ENCODE results near the gene PTCD2.
A peak's percentile ranks its signal among the peaks of the same experiment; 100 is the strongest.
"Not testable (repeated sequence)": the region's sequence is repeated elsewhere in the genome, so short reads cannot be mapped to it uniquely, and the experiment has no call there.

PTCD2 gene

DNA sequence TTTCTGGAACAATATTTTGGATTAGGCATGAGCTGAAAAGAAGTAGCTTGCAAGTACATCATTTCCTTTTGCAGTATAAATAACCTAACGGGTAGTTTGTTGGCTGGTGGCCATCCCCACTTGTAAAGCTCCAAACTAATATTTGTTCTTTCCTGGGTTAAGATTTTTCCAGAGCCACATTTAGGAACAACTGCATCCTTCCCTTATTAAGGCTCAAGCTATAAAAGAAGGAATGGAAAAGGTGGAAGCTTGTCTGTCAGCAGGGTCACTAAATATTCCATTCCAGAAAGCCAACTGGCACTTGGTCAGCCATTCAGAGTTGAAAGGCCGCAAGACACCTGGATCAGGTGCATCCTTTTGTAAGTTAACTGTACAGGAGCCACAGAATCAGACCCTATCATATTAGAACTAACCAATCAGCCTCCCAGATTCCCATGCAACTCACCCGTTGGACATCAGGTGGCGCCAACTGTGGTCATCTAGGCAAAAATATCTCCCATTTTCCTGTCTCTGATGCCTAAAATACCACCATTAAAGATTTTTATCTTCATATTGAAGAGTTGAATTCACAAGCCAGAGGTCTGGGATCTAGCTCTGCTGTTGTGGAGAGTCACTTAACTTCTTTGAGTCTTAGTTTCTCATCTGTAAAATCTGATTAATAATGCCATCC is 82.9 kb downstream of the PTCD2 start:
- H3K4me1 ChIP-seq (ENCODE audit: control insufficient read depth, low read length) = no peaks in the 10 kb centered on the region
- no peak overlapping the region for H3K4me2 ChIP-seq (ENCODE audit: low read length)
- H3K9me2 ChIP-seq (replicated peaks; ENCODE audit: control insufficient read depth, low read length) = no peaks in the 10 kb centered on the region
- H4K20me1 ChIP-seq (ENCODE audit: control insufficient read depth, insufficient read depth, low read depth, low read length) = no peaks in the 10 kb centered on the region
- no peak for TF ChIP-seq EZH2phosphoT487 (IDR thresholded peaks at IDR 0.05; ENCODE audit: borderline replicate concordance, low read length)
- TF ChIP-seq, protein P1, sequence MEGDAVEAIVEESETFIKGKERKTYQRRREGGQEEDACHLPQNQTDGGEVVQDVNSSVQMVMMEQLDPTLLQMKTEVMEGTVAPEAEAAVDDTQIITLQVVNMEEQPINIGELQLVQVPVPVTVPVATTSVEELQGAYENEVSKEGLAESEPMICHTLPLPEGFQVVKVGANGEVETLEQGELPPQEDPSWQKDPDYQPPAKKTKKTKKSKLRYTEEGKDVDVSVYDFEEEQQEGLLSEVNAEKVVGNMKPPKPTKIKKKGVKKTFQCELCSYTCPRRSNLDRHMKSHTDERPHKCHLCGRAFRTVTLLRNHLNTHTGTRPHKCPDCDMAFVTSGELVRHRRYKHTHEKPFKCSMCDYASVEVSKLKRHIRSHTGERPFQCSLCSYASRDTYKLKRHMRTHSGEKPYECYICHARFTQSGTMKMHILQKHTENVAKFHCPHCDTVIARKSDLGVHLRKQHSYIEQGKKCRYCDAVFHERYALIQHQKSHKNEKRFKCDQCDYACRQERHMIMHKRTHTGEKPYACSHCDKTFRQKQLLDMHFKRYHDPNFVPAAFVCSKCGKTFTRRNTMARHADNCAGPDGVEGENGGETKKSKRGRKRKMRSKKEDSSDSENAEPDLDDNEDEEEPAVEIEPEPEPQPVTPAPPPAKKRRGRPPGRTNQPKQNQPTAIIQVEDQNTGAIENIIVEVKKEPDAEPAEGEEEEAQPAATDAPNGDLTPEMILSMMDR (IDR thresholded peaks at IDR 0.05; ENCODE audit: low read depth, low read length, poor library complexity, severe bottlenecking) = peak; percentile 61
- peaks cover 8% of the 10 kb centered on the region; the same call in 1 of the 2 replicates for H3K27me3 ChIP-seq (ENCODE audit: control insufficient read depth, low read length)
- no peak overlapping the region for H3K4me3 ChIP-seq (ENCODE audit: low read length)
- no peaks in the 10 kb centered on the region for H3K36me3 ChIP-seq (ENCODE audit: control insufficient read depth, low read length)
- H3F3A ChIP-seq (ENCODE audit: control insufficient read depth, insufficient read depth) = no peaks in the 10 kb centered on the region
- H3K27ac ChIP-seq (ENCODE audit: low read depth, low read length) = no peak overlapping the region
- no peaks in the 10 kb centered on the region for H3K79me2 ChIP-seq (ENCODE audit: control insufficient read depth, low read length)
- peaks cover 19% of the 10 kb centered on the region for H3K9me3 ChIP-seq (ENCODE audit: control insufficient read depth, insufficient read depth, low read length)

DNA sequence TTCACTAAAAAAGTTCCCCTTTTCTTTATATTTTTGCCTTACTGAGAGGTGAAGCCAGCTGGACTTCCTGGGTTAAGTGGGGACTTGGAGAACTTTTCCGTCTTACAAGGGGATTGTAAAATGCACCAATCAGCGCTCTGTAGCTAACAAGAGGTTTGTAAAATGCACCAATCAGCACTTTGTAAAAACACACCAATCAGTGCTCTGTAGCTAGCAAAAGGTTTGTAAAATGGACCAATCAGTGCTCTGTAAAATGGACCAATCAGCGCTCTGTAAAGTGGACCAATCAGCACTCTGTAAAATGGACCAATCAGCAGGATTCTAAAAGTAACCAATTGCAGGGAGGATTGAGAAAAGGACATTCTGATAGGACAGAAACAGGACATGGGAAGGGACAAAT is 84.6 kb downstream of the PTCD2 start:
- H3K4me2 ChIP-seq (ENCODE audit: low read length); H3K27ac ChIP-seq (ENCODE audit: low read depth, low read length); H3K9me2 ChIP-seq (replicated peaks; ENCODE audit: control insufficient read depth, low read length); H3K4me1 ChIP-seq (ENCODE audit: control insufficient read depth, low read length); H3K4me3 ChIP-seq (ENCODE audit: low read length); H4K20me1 ChIP-seq (ENCODE audit: control insufficient read depth, insufficient read depth, low read depth, low read length); H3F3A ChIP-seq (ENCODE audit: control insufficient read depth, insufficient read depth); H3K27me3 ChIP-seq (ENCODE audit: control insufficient read depth, low read length); H3K36me3 ChIP-seq (ENCODE audit: control insufficient read depth, low read length); H3K79me2 ChIP-seq (ENCODE audit: control insufficient read depth, low read length): not testable (repeated sequence)
- H3K9me3 ChIP-seq (ENCODE audit: control insufficient read depth, insufficient read depth, low read length) = peaks cover 19% of the 10 kb centered on the region

DNA sequence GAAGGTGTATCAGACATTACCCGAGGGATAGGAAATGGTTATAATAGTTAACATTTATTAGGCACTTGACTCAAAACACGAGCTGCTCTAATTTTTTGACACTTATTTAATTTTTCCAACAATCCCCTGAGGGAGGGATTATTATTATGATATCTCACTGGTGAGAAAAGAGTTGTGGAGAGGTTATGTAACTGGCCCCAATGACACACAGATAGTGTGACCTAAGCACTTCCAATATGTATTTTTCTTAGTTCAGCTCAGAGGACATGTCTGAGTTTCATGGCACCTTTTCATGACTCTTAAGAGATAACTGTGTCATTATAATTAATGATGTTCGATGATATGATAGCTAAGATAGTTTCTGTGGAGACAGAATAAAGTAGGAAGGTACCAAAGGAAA is 86.9 kb downstream of the PTCD2 start:
- H3F3A ChIP-seq (ENCODE audit: control insufficient read depth, insufficient read depth) = no peaks in the 10 kb centered on the region
- no peaks in the 10 kb centered on the region for H3K4me1 ChIP-seq (ENCODE audit: control insufficient read depth, low read length)
- no peaks in the 10 kb centered on the region for H3K36me3 ChIP-seq (ENCODE audit: control insufficient read depth, low read length)
- H3K4me2 ChIP-seq (ENCODE audit: low read length) = no peak overlapping the region
- H4K20me1 ChIP-seq (ENCODE audit: control insufficient read depth, insufficient read depth, low read depth, low read length) = no peaks in the 10 kb centered on the region
- no peak for TF ChIP-seq EZH2phosphoT487 (IDR thresholded peaks at IDR 0.05; ENCODE audit: borderline replicate concordance, low read length)
- TF ChIP-seq, protein P1 (IDR thresholded peaks at IDR 0.05; ENCODE audit: low read depth, low read length, poor library complexity, severe bottlenecking) = no peak
- peaks cover 9% of the 10 kb centered on the region for H3K9me3 ChIP-seq (ENCODE audit: control insufficient read depth, insufficient read depth, low read length)
- peaks cover 2% of the 10 kb centered on the region; the same call in 1 of the 2 replicates for H3K27me3 ChIP-seq (ENCODE audit: control insufficient read depth, low read length)
- no peak overlapping the region for H3K27ac ChIP-seq (ENCODE audit: low read depth, low read length)
- H3K4me3 ChIP-seq (ENCODE audit: low read length) = no peak overlapping the region
- no peaks in the 10 kb centered on the region for H3K9me2 ChIP-seq (replicated peaks; ENCODE audit: control insufficient read depth, low read length)
- no peaks in the 10 kb centered on the region for H3K79me2 ChIP-seq (ENCODE audit: control insufficient read depth, low read length)

DNA sequence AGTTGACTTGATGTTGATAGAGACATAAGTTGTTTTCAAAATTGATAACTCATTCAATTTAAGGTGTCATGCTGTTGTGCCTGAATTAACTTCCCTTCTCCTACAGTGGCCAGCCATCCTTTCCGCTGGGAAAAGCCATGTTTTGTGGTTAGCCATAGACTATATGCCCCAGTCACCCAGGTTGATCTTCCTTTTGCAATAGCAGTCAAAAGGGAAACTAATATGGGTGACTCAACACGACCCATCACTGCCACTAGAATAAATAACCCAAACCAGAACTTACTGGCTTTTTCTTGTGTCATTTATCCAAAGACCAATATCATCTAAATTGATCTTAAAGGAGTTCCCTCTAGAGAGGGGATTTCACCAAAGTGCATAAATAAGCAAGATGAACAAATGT is 87.4 kb downstream of the PTCD2 start:
- Histone ChIP-seq H4K20me1 (ENCODE audit: control insufficient read depth, insufficient read depth, low read depth, low read length) (no peaks in the 10 kb centered on the region), H3K4me3 (ENCODE audit: low read length) (no peak overlapping the region), H3K9me3 (ENCODE audit: control insufficient read depth, insufficient read depth, low read length) (peaks cover 9% of the 10 kb centered on the region), H3K9me2 (replicated peaks; ENCODE audit: control insufficient read depth, low read length) (no peaks in the 10 kb centered on the region), H3K4me2 (ENCODE audit: low read length) (no peak overlapping the region), H3K36me3 (ENCODE audit: control insufficient read depth, low read length) (no peaks in the 10 kb centered on the region), H3F3A (ENCODE audit: control insufficient read depth, insufficient read depth) (no peaks in the 10 kb centered on the region), H3K79me2 (ENCODE audit: control insufficient read depth, low read length) (no peaks in the 10 kb centered on the region), H3K4me1 (ENCODE audit: control insufficient read depth, low read length) (no peaks in the 10 kb centered on the region), H3K27me3 (ENCODE audit: control insufficient read depth, low read length) (peaks cover 2% of the 10 kb centered on the region; the same call in 1 of the 2 replicates), H3K27ac (ENCODE audit: low read depth, low read length) (no peak overlapping the region)
- TF ChIP-seq, protein P1 (IDR thresholded peaks at IDR 0.05; ENCODE audit: low read depth, low read length, poor library complexity, severe bottlenecking) = no peak
- no peak for TF ChIP-seq EZH2phosphoT487 (IDR thresholded peaks at IDR 0.05; ENCODE audit: borderline replicate concordance, low read length)

All from DOHH2 (cell line).